Ammon's horn (tissue), 1 donor: ENCODE results near the gene FAM171A2.

Experiments used
- DNase-seq: peaks from one replicate; pipeline ENCODE4 v3.0.0-alpha.2; 2016; ENCODE audit warnings: low spot score

The FAM171A2 gene

DNA sequence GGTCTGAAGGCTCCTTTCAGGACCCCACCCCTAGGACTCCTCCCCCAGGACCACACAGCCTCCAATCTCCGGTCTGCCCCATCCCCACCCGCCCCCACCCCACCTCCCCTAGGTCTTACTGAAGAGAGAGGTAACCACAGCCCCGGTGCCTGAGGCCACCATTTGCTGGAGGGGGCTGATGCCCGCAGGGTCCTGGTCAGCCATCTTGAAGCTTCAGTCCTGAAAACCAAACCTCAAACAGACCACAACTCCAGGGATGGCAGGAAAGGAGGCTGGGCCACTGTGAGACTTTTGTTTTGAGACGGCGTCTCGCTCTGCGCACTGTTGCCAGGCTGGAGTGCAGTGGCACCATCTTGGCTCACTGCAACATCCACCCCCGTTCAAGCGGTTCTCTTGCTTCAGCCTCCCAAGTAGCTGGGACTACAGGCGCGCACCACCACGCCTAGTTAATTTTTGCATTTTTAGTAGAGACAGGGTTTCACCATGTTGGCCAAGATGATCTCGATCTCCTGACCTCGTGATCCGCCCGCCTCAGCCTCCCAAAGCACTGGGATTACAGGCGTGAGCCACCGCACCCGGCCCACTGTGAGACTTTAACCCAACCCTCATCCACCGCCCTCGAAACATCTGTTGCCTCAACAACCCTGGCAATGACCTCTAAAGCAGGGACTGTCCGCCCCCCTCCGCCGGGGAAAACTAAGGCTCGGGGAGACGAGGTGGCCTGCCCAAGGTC lies 40.1 kb downstream of the FAM171A2 start:
- no peak for DNase-seq

DNA sequence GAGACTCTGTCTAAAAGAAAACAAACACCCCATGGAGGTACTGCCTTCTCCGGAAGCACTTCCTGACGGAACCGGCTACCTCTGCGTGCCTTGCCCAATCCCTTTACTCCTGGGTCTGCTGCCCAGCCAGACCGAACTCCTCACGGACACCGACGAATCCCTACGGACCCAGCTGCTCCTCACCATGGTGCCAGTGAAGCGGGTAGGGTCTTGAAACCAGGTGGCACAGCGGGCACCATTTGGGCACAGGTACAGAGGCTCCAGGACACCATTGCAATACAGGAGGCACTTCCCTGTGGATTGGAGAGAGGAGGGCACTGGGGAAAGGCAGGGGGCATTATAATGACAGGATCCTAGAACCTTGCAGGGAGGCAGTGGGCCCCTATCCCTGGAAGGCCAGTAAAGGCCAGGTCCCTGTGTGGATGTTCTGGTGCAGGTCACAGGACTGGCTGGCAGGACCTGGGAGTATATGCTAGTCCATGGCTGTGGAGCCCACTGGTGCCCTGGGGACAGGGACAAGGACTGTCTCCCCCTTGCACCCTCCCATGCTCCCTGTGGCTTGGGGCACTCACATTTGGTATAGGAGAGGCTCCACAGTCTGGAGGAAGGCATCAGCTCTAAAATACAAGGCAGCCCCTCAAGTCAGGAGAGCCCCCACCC lies 41.3 kb downstream of the FAM171A2 start:
- DNase-seq, result no peak

DNA sequence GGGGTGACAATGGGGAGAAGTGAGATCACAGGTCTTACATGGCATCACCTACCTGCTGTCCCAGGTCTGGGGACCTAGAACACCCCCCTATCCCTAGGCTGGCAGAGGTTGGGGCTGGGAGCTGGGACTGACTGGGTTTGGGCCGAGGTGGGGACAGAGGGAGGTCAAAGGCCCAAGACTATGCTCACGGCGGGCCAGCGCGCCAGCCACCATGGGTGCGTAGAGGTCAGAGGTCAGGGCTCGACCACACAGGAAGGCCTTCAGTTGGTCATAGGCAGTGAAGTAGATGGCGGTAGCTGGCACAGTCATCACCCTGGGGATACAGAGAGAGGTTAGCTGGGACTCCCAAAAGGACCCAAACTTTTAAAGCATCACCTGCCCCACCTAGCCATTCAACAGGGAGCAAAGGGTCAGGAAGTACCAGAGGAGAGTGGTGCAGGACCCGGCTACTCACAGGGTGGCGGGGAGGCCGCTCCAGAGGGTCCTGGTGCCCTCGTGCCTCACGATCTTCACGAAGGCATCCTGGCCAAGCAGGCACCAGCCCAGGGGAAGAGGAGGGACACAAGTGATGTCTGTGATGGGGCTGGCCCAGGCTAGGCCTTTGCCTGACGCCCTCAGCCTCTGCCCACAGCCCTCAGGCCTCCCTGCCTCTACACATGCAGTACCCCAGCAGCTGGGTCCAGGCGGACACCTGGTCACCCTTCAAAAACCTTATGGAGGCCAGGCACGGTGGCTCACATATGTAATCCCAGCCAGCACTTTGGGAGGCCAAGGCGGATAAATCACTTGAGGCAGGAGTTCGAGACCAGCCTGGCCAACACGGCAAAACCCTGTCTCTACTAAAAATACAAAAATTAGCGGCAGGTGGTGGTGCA lies 42.2 kb downstream of the FAM171A2 start:
- DNase-seq, result no peak

DNA sequence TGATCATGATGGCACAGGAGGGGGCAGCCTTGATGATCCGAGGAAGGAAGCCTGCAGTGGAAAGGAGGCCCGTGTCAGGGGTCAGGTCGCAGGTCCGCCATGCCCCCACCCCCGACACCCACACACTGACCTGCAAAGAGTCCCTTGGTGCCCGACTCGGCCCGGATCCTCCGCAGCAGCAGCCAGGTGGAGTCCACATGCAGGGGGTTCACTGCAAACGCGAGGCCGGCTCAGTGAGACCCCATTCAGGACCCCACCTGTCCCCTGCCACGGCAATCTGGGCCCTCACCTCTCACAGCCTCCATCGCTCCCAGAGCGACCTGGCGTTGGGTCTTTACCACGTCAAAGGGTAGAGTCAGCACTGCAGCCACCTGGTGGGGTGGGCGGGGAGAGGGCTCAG lies 43.6 kb downstream of the FAM171A2 start:
- no peak for DNase-seq

DNA sequence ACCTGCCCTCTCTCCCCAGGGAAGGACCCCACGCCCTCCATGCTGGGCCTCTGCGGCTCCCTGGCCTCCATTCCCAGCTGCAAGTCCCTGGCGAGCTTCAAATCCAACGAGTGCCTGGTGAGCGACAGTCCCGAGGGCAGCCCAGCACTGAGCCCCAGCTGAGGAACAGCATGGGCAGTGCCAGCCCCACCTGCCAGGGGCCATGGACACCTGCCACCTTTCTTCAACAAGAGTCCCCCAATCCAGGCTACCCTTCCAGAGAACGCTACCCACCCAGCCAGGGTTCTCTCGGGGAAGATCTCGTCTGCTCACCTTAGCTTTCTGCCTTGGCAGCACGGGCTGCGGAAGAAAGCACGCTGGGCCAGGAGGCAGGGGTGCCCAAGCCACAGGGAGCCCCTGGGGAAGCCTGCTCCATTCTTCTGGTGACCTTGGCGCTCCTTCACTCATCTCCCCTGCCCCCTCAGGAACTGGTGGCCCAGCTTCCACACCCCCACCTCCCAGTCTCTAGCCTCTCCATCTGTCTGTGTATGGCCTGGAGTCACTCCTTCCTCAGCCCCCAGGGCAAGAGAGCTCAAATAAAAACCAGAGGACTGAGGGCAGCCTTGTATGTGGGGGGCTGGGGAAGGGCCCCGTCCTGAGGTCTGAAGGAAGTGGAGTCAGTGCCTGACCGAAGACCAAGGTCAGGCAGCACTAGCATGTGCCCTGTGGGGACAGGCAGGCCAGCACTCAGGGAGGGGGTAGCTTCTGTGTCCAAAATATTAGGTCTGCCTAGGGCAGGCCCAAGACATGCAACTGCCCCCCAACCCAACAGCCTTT lies 45.4 kb downstream of the FAM171A2 start:
- DNase-seq, result no peak

DNA sequence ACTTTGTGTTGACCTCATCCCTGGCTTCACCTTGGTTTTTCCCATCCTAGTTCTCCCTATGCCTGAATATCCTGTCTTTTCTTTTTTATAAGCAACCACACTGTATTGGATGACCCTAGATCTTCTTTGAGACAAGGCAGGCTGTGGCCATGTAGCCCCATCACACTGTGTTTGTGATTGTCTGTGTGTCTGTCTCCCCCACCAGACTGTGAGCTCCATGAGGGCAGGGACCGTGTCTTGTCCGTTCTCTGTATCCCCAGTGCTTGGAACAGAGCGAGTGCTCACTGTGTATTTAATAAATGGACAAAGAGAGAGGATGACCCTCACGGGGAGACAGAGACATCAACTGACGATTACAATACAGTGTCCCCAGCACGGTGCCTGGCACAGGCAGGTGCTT lies 46.1 kb downstream of the FAM171A2 start:
- no peak for DNase-seq

DNA sequence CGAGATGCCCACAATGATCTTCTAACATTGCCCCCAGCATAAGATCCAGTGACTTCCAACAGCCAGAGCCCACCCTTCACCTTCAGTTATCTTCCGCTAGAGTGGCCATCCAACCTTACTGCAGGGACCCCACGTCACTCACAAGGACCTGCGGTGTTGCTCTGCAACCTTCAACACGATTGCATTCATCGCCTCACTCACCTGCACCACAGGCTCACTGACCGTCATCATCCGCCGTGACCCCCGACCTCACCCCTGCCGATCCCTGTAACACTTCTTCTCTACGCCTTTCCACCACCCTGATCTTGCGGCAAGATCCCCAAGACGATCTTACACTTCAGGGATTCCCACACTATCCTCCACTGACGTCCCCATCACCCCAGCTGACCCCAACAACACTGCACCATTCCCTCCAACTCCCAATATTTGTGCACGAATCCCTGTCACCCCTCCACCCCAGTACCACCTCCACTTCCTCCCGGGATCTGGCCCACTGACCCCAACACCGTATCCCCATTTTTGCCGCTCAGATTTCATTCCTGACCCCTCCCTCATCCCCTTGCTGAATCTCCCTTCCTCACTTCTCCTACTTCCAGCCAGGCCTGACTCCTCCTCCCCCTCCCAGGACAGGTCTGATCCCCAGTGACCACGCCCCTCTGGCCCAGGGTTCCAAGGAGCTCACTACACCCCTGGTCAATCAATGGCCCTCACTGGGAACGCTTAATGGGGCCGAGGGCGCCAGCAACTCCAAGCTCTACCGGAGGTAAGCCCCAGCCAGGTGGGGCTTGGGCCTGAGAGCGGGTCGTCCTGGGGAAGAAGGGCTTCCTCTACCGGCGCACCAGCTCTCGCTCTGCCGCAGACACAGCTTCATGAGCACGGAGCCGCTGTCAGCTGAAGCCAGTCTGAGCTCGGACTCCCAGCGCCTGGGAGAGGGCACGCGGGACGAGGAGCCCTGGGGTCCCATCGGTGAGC lies 47.6 kb downstream of the FAM171A2 start:
- no peak for DNase-seq

DNA sequence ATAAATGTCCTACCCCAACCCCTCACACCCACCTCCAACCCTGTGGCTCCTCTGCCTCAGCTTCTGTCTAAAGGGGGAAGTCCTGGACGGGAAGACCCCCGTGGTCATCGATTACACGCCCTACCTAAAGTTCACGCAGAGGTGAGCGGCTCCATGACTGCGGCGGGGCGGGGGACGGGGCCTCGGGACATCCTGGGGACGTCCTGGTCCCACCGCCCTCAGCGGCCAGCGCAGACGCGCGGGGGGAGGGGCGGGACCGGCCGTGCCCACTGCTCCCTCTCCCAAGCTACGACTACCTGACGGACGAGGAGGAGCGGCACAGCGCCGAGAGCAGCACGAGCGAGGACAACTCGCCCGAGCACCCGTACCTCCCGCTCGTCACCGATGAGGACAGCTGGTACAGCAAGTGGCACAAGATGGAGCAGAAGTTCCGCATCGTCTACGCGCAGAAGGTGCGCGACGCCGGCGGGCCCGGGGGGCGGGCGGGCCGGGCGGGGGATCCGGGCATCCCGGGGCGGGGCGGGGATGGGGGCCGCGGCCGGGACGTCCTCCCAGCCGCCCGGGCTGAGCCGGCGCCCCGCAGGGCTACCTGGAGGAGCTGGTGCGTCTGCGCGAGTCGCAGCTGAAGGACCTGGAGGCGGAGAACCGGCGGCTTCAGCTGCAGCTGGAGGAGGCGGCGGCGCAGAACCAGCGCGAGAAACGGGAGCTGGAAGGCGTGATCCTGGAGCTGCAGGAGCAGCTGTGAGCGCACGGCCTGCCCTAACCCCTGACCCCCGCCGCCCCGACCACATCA lies 48.6 kb downstream of the FAM171A2 start:
- DNase-seq, result no peak

DNA sequence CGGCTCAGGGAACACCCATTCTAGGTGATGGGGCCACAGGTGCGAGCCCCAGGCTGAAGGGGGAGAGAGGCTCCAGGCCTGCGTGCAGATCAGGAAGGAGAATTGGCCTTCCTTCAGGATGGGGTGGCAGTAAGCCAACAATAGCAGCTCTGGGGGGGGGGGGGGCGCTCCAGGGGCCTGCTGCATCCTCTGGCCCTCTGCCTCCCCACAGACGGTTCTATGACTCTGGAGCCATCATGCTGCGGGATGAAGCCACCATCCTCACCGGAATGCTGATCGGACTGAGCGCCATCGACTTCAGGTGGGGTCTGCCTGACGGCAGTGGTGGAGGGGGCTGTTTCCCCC lies 49.2 kb downstream of the FAM171A2 start:
- DNase-seq, result no peak

DNA sequence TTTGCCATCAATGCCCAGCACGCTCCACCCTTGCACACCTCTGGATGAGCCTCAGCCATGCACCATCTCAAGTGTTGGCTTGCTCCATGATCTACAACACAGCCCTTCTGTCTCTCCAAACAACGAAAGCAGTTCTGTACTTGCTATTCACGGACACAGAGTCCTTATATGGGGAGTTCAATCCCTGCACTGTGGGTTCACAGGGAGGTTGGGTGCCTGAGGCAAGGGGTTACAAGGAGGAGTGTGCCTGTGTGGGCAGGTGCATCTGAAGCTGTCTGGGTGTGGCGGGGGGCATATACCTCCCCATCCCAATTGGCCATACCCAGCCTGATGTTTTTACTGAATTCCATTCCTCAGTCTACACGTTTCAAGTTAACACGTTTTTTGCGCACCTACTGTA lies 49.6 kb downstream of the FAM171A2 start:
- DNase-seq, result no peak

DNA sequence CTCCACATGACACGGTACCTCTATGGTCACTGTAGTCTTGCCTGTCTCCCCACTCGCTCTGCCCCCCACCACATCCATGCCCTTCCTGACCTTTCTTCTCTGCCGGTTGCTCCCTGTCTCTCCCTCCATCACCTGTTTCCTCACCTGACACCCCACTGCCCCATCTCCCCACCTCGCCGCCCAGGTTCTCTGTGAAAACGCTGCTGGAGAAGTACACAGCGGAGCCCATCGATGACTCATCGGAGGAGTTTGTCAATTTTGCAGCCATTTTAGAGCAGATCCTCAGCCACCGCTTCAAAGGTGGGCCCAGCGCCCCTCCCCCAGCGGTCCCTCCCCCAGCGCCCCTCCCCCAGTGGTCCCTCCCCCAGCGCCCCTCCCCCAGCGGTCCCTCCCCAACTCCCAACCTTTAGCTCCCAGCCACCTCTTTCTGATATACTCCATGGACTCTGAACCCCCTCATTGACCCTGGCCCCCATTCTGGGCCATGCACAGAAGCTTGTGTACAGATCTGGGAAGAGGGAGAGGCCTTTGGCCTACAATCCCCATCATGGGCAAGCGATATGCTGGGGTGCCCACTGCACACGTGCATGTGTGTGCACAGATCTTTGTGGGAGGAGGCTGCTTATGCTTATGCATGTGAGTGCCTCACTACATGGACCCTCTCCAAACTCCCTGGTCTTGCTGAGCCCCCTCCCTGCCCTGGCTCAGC lies 51.1 kb downstream of the FAM171A2 start:
- no peak for DNase-seq

DNA sequence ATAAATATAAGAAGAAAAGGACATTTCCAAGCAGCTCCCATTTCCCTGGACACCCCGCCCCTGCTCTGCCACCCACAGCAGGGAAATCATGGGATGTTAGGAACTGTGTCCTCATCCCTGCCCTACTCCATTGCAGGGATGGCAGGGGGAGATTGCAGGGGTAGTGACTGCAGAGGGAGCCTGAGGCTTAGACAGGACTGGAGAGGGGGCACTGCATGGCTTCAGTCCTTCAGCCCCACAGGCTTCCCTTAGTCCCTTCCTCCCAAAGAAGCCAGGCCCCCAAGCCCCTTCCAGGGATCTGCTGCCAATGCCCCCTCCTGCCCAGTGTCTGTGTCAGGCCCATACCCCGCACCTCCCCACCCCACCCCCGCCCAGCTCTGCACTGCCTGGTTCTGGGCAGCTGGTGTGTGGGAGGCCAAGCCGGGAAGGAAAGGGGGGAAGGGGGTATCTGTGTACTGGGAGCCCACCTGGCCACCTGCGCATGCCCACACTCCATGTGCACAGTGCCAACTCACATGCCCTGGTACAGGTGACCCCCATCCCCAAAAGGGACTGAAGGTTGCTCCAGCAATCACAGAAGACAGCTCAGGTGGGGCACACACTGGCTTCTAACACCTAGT lies 52.0 kb downstream of the FAM171A2 start:
- no peak for DNase-seq

DNA sequence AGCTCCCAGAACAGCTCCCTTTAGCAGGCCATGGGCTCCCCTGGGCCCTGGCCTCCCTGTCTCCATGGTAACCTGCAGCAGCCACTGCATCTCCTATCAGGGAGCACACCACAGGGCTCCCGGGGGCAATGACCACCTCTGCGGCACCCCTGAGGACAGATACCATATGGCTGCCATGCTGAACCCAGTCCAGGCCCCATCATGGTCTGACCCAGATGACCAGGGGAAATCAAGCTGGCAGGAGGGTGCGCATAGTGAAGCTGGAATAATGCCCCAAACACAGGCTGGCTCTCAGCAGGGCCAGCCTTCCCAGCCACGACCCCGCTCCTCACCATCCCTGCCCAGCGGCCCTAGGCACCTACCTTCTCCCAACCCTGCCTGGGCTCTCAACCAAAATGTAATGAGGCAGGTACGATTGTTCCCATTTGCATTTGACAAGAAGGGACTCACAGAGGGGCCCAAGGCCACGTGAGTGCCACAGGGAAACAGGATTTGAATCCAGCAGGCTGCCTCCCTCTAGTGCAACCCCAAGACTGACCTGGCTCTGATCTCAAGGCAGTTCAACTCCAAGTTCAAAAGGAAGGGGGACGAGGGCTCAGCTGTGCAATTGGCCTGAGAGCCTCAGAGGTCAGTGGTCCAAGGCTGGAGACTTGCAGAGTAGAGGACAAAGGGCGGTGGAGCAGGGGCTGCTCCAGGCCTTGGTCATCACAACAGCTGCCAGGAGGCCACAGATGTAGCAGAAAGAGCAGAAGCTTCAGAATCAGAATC lies 52.9 kb downstream of the FAM171A2 start:
- DNase-seq, result no peak

DNA sequence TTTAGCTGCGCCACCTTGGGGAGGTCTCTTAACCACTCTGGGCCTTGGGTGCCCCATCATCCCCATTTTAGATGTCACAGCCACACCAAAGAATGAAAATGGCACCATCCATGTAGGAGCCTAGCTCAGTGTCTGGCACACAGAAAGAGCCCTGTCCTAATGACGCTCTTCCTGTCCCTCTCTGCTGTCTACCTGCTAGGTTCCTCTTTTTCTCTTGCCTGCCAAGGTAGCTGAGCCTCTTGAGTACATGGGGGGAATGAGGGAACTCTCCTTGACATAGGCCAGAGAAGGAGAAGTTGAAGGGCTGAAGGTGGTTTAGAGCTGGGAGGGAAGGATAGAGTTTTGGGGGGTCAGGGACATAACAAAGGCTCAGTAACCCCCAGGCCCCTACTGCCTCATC lies 53.5 kb downstream of the FAM171A2 start:
- DNase-seq, result no peak

DNA sequence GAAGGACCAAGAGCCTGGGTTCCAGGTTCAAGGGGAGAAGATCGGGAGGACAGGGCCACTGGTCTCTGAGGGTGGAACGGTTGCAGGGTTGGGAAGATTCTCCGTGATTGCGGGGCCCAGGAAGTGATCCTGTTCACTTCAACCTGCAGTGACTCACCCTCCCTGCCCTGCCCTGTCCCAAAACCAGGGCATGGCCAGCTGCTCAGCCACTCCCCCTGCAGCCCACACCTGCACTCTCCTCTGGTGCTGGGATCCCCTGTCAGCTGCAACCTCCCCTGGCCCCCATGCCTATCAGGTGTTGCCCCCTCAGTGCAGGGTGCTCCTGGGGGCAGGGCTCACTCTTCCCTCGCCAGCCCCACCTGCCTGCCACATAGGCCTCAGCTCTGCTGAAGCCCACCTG lies 54.2 kb downstream of the FAM171A2 start:
- no peak for DNase-seq

DNA sequence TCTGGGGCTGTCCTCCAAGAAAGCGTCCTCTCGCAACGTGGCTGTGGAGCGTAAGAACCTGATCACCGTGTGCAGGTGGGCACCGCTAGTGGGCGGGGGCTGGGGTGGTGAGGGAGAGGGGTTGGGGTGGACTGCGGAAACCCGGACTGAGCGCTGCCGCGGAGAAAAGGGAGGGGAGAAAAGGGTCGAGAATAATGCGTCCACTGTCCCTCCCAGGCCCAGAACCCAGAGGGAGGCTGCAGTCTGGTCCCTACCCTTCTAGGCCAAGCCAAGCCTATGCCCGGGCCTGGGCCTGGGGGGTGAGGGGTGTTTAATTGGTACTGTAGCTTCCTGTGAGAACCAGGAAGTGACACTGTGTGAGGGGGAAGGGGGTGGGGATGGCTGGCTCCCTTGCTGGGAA lies 54.8 kb downstream of the FAM171A2 start:
- DNase-seq, result peak; percentile 60

DNA sequence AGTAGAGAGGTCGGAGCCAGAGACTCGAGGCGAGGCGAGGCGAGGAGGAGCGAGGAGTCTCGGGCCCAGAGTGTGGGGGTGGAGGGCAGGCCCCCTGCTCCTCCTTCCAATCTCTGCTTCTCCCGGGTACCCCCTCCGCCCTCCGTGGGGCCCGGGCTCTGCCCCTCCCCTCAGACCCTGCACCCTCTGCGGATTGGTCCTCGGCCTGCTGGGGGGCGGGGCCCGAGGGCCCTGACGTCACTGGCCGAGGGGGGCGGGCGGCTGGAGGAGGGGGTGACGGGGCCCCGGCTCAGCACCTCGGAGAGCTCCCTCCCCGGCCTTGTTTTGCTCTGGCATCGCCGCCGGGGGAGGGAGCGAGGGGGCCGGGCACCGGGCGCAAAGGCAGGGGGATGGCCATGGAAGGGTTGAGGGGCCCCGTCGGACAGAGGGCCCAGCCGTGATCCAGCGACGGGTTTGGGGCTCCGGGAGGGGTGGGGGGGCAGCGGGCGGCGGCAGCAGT lies 55.3 kb downstream of the FAM171A2 start, which contains the start of gene RUNDC3A:
Gene RUNDC3A (plus strand): TSS at position 282 of the 499 bp plus-strand sequence. CDS start 232 bp downstream, outside the sequence.
- peak; percentile 93 for DNase-seq
